COLO829 (cell line): ENCODE results near the gene CLMN.

ENCODE experiments used
- DNase-seq: peaks from one replicate; pipeline ENCODE4 v3.0.0; 2012; ENCODE audit warnings: low spot score

Gene CLMN

GRCh38 chr14:95320078-95320895, 579 bp upstream of the CLMN start:
- no peak for DNase-seq

GRCh38 chr14:95318399-95319311, 1.1 kb downstream of the CLMN start:
- no peak for DNase-seq

DNA sequence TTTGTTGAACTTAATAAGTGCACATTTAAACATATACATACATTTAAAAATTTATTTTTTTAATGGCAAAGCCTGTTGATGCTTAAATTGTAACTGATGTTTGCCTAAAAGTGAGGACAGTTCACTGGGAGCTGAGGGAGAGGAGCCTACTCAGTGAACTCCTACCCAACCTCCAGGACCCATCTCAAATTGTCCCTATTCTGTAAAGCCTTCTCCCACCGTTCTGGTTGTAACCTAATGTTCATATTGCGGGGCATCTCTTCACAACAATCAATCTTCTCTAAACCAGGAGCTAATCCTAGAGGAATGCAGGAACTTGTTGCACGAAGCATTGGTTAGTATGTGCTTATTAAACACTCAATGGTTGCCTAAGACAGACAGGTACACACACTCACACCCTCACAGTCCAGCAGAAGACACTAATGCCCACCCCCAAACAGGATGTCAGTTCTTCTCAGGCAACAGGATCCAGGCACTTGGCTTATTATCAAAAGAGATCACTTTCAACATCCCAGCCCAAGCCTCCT, 1.8 kb downstream of the CLMN start:
- no peak for DNase-seq

DNA sequence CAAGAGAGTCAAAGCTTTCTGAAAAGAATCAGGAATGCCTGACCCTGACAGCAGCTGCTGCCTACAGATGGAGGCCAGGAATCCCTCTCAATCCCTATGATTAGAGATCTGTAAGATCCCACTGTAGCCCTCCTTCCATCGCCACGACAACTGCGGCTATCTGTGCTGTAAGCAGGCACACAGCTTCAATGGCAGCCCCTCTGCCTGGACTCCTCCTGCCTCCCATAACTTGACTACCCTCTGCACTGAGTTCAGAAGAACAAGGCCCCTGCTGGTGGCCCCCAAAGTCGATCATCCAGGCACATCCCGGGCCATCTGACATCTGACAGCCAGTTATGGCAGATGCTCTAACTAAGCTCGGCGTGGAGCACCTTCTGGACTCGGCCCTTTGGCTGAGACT, 2.9 kb downstream of the CLMN start:
- no peak for DNase-seq

DNA sequence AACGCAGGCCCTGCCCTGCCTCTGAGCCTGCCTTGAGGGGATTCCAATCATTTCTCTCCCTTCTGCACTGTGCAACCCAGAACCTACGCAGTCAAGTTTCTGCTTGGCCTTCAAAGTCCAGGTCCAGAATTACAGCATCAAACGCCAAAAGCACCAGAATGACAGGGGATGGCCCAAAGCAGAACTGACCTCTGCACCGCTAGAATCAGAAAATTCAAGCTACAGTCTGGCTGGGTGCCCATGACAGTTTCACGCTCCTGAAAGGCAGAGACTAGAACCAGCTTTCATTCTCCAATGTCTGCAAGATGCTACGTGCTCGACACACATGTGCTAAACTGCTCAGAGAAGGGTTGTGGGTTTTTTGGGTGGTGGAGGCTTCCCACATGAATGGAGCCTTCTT, 4.1 kb downstream of the CLMN start:
- no peak for DNase-seq

GRCh38 chr14:95315156-95315555, 4.6 kb downstream of the CLMN start:
- no peak for DNase-seq

DNA sequence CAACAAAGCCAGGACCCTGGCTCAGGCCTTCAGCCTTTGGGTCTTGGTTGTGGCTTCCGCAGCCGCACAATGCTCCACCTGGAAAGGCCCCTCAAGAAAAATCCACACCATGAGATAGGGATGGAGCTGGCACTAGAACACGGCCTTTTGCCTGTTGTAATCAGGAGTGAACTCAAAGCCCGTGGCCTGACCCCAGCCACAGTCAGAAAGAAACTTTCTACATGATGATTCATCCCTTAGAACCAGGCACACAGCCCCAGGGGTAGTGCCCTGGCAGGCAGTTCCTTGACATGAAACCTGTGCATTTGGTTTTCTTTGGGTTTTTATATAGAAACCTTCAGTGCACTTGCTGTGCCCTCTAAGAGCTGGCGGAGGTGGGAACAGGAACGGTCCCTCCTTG, 5.1 kb downstream of the CLMN start:
- peak; percentile 74 for DNase-seq

- peak; percentile 56 for DNase-seq
These were observed 6.0 kb downstream of the CLMN start for GRCh38 chr14:95313707-95314106.

GRCh38 chr14:95313190-95313589, 6.5 kb downstream of the CLMN start:
- DNase-seq: no peak

- DNase-seq: no peak
These were observed 7.4 kb downstream of the CLMN start for GRCh38 chr14:95312311-95312710.

DNA sequence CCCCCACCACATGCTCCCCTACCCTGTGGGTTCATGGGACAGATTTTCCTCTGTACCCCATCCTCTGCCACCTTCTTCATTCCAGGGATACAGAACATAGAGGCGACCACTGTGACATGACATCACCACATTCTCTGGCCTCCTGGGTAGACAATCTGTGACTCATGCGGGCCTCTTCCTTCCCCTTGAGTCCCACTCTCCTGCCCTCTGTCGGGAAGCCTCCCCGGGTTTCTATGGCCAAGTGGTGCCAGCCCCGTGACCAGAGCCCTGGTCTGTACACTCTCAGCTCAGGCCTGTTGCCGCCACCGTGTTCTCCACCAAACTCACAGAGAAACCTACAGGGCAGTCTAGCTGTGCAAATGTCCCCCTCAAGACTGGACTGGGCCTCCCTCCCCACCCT, 8.0 kb downstream of the CLMN start:
- DNase-seq: no peak

- no peak for DNase-seq
These were observed 8.9 kb downstream of the CLMN start for GRCh38 chr14:95310635-95311380.

GRCh38 chr14:95309261-95310051, 10.3 kb downstream of the CLMN start:
- no peak for DNase-seq

DNA sequence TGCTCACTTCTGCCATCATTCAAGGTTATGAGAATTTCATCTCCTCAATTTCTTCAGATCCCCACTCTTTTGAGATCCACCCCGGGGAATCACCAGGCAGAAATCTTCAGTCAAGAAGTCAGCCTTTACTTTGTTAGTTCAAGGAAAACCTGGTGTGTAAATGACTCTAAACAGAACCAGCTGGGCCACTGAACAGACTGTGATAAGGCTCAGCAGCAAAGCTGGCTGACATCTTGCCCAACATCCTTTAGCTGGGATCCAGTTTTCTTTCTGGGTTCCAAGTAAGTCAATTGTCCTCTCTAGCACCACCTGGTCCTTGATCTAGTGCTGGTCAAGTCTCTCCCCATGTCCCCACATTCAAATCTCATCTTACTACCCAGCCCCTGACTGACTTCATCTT, 11.6 kb downstream of the CLMN start:
- no peak for DNase-seq

DNA sequence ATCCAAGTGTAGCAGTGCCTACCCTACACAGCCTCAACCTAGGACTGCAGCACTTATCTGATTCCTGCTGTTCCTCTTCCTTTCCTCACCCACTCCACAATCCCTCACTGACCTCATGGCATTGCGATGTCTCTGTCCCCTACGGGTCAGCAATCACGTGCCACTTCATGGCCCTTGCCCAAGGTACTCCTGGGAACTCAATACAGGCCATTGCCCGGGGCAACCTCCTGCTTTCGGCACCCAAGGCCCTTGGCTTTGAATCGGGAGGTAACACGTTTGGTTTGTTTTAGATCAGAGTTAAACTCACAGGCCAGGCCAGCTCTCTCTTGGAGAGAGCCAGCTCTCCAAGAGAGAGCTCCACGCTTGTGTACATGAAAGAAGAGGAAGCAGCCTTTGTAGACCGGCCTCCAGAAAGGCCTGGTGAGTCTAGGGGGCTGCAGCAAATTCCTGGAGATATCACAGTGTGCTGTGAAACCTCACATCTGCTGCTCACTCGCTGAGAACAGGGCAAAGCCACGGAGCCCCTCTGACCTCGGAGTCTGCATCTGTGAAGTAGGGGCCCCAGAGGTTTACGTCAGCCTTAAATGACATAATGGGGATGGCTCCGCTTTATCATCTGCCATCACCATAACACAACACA, 12.2 kb downstream of the CLMN start:
- no peak for DNase-seq

DNA sequence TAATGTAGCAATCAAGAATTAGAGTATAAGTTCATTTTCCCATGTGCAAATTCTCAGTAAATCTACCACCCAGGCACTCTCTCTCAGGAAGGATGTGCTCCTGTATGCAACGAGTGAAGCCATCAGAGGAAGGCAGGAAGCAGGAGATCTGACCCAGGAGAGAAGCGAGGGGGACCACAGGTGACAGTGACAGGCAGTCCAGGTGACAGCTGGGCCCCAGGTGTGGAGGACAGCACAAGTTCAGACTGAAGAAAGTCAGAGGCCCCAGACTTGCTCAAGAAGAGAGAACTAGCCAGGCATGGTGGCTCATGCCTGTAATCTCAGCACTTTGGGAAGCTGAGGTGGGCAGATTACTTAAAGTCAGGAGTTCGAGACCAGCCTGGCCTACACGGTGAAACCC, 13.8 kb downstream of the CLMN start:
- no peak for DNase-seq

- DNase-seq: no peak
These were observed 14.6 kb downstream of the CLMN start for GRCh38 chr14:95305145-95305544.

- no peak for DNase-seq
These were observed 15.4 kb downstream of the CLMN start for GRCh38 chr14:95304342-95304741.

DNA sequence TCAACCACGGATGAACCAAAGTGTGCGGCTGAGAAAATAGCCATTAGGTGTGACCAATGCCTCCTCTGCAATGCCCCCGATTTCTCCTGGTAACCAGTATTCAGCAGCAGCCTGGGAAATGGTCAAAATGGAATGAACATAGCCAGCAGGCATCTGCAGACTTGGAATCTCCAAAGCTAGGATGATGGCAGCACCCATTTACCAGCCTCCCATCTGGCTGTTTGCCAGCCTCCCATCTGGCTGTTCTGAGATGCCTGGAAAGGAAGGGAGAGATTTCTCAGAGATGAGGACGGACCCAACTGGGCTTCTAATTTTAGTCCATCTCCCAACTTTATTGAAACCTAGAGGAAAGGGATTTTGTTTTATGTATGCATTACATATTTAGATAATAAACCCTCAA, 16.2 kb downstream of the CLMN start:
- DNase-seq: no peak

- DNase-seq: no peak
These were observed 16.8 kb downstream of the CLMN start for GRCh38 chr14:95302667-95303506.
